ENCODE measurements around the gene PLXNB2.

PLXNB2 gene

GRCh38 chr22:50225200-50225969 is 82.1 kb downstream of the PLXNB2 start:
- no peak for DNase-seq
